ENCODE measurements around the gene KIF3C. TPM values are rescaled to one million over a fixed set of nuclear protein-coding genes. Genes with fewer than 3 reads are reported as not detected.

Gene KIF3C
- total and polyA plus RNA-seq, 2 experiments from 2014 or later: 7.0 to 7.2 TPM

- no peaks in the 10 kb centered on the region; the same call in 1 of the 2 replicates for H4K20me1 ChIP-seq (ENCODE audit: insufficient read depth)
- peaks cover 8% of the 10 kb centered on the region for H3K79me2 ChIP-seq (ENCODE audit: insufficient read depth)
- no peak overlapping the region for H3K4me2 ChIP-seq (ENCODE audit: unreplicated experiment)
- TF ChIP-seq EZH2phosphoT487 (IDR thresholded peaks at IDR 0.05; ENCODE audit: insufficient read depth, low read depth): no peak
- DNase-seq: no peak
- no peaks in the 10 kb centered on the region for H3K9me3 ChIP-seq (ENCODE audit: low read depth)
- H3K4me3 ChIP-seq: no peak overlapping the region
- no peak overlapping the region for H2AFZ ChIP-seq
- in situ Hi-C loops (cut with MboI): no loop called here
- no peaks in the 10 kb centered on the region for H3K9me2 ChIP-seq (ENCODE audit: insufficient read depth)
- H3K9ac ChIP-seq: no peak overlapping the region
- no peak overlapping the region for H3K27ac ChIP-seq
- no peaks in the 10 kb centered on the region for H3K36me3 ChIP-seq (ENCODE audit: low read depth)
- no peaks in the 10 kb centered on the region for H3K27me3 ChIP-seq (replicated peaks; ENCODE audit: insufficient read depth)
- peaks cover 17% of the 10 kb centered on the region for H3K4me1 ChIP-seq (ENCODE audit: insufficient read depth)
- WGBS, 2 experiments (ENCODE audit: low coverage in 1 of 2, low lambda C conversion rate in 2 of 2, missing lambda C conversion rate in 2 of 2): 53 to 55% methylated on average over 4 of the region's 4 CpGs
- peaks cover 24% of the 10 kb centered on the region for H3F3A ChIP-seq (ENCODE audit: insufficient read depth)
Observed at GRCh38 chr2:25881764-25882163, 100.5 kb downstream of the KIF3C start.

- peak overlapping the region; percentile 76 for H3K4me3 ChIP-seq
- H3K4me2 ChIP-seq (ENCODE audit: unreplicated experiment): peak overlapping the region; percentile 84
- no peaks in the 10 kb centered on the region for H3K36me3 ChIP-seq (ENCODE audit: low read depth)
- 68 to 70% methylated on average over 5 of the region's 5 CpGs for WGBS, 2 experiments (ENCODE audit: low coverage in 1 of 2, low lambda C conversion rate in 2 of 2, missing lambda C conversion rate in 2 of 2)
- peaks cover 34% of the 10 kb centered on the region for H3K79me2 ChIP-seq (ENCODE audit: insufficient read depth)
- TF ChIP-seq EZH2 (IDR thresholded peaks at IDR 0.05; ENCODE audit: insufficient read depth, poor library complexity, severe bottlenecking): no peak
- no peak for TF ChIP-seq EZH2phosphoT487 (IDR thresholded peaks at IDR 0.05; ENCODE audit: insufficient read depth, low read depth)
- peaks cover 29% of the 10 kb centered on the region for H3K4me1 ChIP-seq (ENCODE audit: insufficient read depth)
- no peaks in the 10 kb centered on the region for H3K27me3 ChIP-seq (replicated peaks; ENCODE audit: insufficient read depth)
- H3K9me2 ChIP-seq (ENCODE audit: insufficient read depth): no peaks in the 10 kb centered on the region
- peak overlapping the region; percentile 69 for H3K27ac ChIP-seq
- H3K9ac ChIP-seq: peak overlapping the region; percentile 71; the same call in 1 of the 2 replicates
- DNase-seq: peak; percentile 68
- in situ Hi-C loops (cut with MboI): no loop called here
- peaks cover 24% of the 10 kb centered on the region for H3F3A ChIP-seq (ENCODE audit: insufficient read depth)
- peak overlapping the region; percentile 93 for H2AFZ ChIP-seq
- H3K9me3 ChIP-seq (ENCODE audit: low read depth): no peaks in the 10 kb centered on the region
- H4K20me1 ChIP-seq (ENCODE audit: insufficient read depth): no peaks in the 10 kb centered on the region; the same call in 1 of the 2 replicates
Observed at GRCh38 chr2:25879133-25879730, 103.1 kb downstream of the KIF3C start.

- in situ Hi-C loops (cut with MboI): no loop called here
- Histone ChIP-seq H3K27me3 (replicated peaks; ENCODE audit: insufficient read depth) (no peaks in the 10 kb centered on the region), H3K9me2 (ENCODE audit: insufficient read depth) (no peaks in the 10 kb centered on the region), H3K4me1 (ENCODE audit: insufficient read depth) (peaks cover 29% of the 10 kb centered on the region), H3K9me3 (ENCODE audit: low read depth) (no peaks in the 10 kb centered on the region), H4K20me1 (ENCODE audit: insufficient read depth) (no peaks in the 10 kb centered on the region; the same call in 1 of the 2 replicates), H3F3A (ENCODE audit: insufficient read depth) (peaks cover 20% of the 10 kb centered on the region), H3K36me3 (ENCODE audit: low read depth) (no peaks in the 10 kb centered on the region), H3K9ac (peak within 1 kb of the TSS; percentile 92), H3K4me2 (ENCODE audit: unreplicated experiment) (peak within 1 kb of the TSS; percentile 92), H3K27ac (peak within 1 kb of the TSS; percentile 90), H3K4me3 (peak within 1 kb of the TSS; percentile 88), H3K79me2 (ENCODE audit: insufficient read depth) (peaks cover 40% of the 10 kb centered on the region), H2AFZ (peak within 1 kb of the TSS; percentile 95)
- TF ChIP-seq EZH2 (IDR thresholded peaks at IDR 0.05; ENCODE audit: insufficient read depth, poor library complexity, severe bottlenecking) (no peak), EZH2phosphoT487 (IDR thresholded peaks at IDR 0.05; ENCODE audit: insufficient read depth, low read depth) (no peak)
- DNase-seq: peak; percentile 100
- 1 to 4% methylated on average over 22 to 49 of the region's 56 CpGs for WGBS, 2 experiments (ENCODE audit: low coverage in 1 of 2, low lambda C conversion rate in 2 of 2, missing lambda C conversion rate in 2 of 2)
Observed at GRCh38 chr2:25878361-25879132, 103.8 kb downstream of the KIF3C start, which contains the start of gene ASXL2. TSS of gene ASXL2 (minus strand) at chr2:25878487. CDS start at chr2:25878222, 265 bp downstream.

GRCh38 chr2:25877431-25878360 is 104.6 kb downstream of the KIF3C start:
- Histone ChIP-seq H2AFZ (peak overlapping the region; percentile 95), H4K20me1 (ENCODE audit: insufficient read depth) (no peaks in the 10 kb centered on the region; the same call in 1 of the 2 replicates), H3K4me1 (ENCODE audit: insufficient read depth) (peaks cover 22% of the 10 kb centered on the region), H3K9me2 (ENCODE audit: insufficient read depth) (no peaks in the 10 kb centered on the region), H3K27ac (peak overlapping the region; percentile 90), H3K79me2 (ENCODE audit: insufficient read depth) (peaks cover 49% of the 10 kb centered on the region), H3K36me3 (ENCODE audit: low read depth) (no peaks in the 10 kb centered on the region), H3F3A (ENCODE audit: insufficient read depth) (peaks cover 11% of the 10 kb centered on the region; the same call in 1 of the 2 replicates), H3K27me3 (replicated peaks; ENCODE audit: insufficient read depth) (no peaks in the 10 kb centered on the region), H3K4me3 (peak overlapping the region; percentile 88), H3K9me3 (ENCODE audit: low read depth) (no peaks in the 10 kb centered on the region), H3K4me2 (ENCODE audit: unreplicated experiment) (peak overlapping the region; percentile 92), H3K9ac (peak overlapping the region; percentile 92)
- DNase-seq: peak; percentile 78
- WGBS, 2 experiments (ENCODE audit: low coverage in 1 of 2, low lambda C conversion rate in 2 of 2, missing lambda C conversion rate in 2 of 2): 0 to 1% methylated on average over 52 to 64 of the region's 64 CpGs
- in situ Hi-C loops (cut with MboI): no loop called here
- no peak for TF ChIP-seq EZH2 (IDR thresholded peaks at IDR 0.05; ENCODE audit: insufficient read depth, poor library complexity, severe bottlenecking)

Small RNAs within 50 kb of the gene (small RNA-seq; reads per million reads assigned to genes)
- gene NDUFB4P4 (ENCODE audit: low read depth, low replicate concordance) (not detected), gene UQCRHP2 (ENCODE audit: low read depth, low replicate concordance) (not detected)

Other genes with a start within 250 kb of the KIF3C start
- 7.0 and 9.5 TPM in 2 replicates for gene ASXL2, start 104.0 kb downstream of the KIF3C start, total RNA-seq (2014; rRNA removed; shearing (Covaris generic))
- gene ASXL2, start 104.0 kb downstream of the KIF3C start, polyA plus RNA-seq (2016; fragmentation: Nextera tagmentation; extraction: Ambion mirVana): 4.5 and 4.9 TPM in 2 replicates
- 86.7 and 97.4 TPM in 2 replicates for gene RAB10, start 51.6 kb upstream of the KIF3C start, total RNA-seq (2014; rRNA removed; shearing (Covaris generic))
- gene RAB10, start 51.6 kb upstream of the KIF3C start, polyA plus RNA-seq (2016; fragmentation: Nextera tagmentation; extraction: Ambion mirVana): 147 and 151 TPM in 2 replicates
- 1.8 and 2.5 TPM in 2 replicates for gene GAREM2, start 190.6 kb upstream of the KIF3C start, total RNA-seq (2014; rRNA removed; shearing (Covaris generic))
- 5.9 TPM in 2 replicates for gene GAREM2, start 190.6 kb upstream of the KIF3C start, polyA plus RNA-seq (2016; fragmentation: Nextera tagmentation; extraction: Ambion mirVana)

Measured in GM23248 (cell line).